ENCODE measurements around the gene SMIM14.
"Not testable (repeated sequence)": the region's sequence is repeated elsewhere in the genome, so short reads cannot be mapped to it uniquely, and the experiment has no call there.

Gene SMIM14

DNA sequence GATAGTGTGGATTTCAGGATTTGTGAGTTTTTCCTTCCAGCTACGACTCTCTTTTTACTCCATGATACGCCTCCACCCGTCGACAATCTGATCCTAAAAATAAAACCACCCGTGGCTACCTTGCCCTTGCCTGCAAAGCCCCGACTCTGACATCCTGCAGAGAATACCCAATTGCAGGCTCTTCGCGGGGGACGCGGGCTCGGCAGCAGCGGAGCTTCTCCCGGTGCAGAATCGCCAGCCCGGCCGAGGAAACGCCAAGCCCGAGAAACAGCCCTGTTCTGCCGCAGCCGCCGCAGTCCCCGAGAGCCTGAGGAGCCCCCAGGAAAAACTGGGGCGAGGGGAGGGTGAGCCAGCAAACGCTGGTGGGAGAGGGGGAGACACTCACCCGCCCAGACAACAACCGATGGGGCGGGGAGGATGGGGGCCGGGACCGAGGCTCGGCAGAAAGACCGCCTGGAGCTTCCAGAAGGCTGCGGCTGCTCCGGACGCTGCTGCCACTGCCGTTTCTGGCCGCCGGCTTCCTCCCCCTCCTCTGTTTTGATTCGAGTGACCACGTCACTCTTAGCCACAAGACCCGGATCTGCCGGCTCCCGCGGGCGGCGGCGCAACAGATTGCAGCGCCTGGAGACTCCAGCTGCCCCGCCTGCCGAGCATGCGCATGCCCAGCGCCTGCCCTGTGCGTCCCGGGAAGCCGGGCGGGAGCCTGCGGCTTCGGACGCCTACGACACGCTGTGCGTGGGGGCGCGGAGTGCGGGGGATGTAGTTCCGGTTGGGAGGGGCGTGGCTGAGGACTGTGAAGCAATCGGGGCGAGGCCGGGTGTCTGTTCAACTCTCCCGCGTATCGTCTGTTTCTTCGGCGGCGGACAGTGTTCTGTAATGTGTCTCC is at the start of gene SMIM14:
Gene SMIM14 (minus strand): TSS at position 512 of the 886 bp plus-strand sequence. CDS start 33,720 bp downstream, outside the sequence.
- DNase-seq, result peak; percentile 91

DNA sequence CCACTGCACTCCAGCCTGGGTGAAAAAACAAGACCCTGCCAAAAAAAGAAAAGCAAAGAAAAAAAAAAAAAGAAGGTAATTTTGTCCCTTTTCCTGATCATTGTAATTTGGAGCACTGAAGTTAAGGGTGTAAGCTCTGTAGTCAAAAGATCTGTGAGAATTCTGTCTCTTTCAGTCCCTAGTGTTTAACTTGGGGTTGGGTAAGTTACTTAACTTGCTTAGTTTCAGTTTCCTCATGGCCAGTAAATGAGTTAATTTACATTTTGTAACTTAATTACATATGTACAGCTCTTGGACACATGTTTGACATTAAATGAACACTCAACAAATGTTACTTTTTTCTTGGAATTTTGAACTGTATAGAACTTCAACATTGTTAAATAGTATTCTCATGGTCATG is 48.3 kb upstream of the SMIM14 start:
- DNase-seq, result no peak

DNA sequence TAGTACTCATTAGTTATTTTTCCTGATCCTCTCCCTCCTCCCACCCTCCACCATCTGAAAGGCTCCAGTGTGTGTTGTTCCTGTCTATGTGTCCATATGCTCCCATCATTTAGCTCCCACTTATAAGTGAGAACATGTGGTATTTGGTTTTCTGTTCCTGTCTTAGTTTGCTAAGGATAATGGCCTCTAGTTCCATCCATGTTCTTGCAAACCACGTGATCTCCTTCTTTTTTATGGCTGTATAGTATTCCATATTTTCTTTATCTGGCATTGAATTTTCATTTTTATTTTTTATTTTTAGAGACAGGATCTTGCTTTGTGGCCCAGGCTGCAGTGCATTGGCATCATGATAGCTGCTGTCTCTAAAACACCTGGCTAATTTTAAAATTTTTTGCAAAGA is 47.3 kb upstream of the SMIM14 start:
- no peak for DNase-seq

DNA sequence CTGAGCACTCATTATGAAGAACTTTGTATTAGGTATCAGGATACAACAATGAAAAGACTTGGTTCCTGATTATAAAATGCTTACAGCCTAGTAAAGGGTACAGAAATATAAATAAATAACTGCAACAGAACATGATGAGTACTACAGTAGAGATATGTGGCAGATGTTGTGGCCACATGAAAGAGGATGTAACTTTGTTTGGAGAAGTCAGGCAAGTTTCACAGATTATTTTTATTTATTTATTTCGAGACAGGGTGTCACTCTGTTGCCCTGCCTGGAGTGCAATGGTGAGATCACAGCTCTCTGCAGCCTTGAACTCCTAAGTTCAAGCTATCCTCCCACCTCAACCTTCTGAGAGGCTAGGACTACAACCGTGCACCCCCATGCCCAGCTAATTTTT is 43.5 kb upstream of the SMIM14 start:
- DNase-seq, result no peak

DNA sequence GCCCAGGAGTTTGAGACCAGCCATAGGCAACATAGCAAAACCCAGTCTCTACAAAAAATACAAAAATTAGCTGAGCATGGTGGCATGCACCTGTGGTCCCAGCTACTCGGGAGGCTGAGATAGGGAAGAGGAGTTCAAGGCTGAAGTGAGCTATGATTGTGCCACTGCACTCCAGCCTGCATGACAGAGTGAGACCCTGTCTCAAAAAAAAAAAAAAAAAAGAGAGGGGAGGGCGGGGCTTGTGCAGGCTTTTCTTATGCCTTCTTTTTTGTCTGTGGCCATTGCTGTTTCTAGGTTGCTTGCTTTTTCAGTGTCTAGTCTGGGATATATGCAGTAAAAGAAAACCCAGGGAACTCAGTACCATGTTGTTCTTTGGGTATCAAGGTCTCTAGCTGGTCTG is 42.3 kb upstream of the SMIM14 start:
- not testable (repeated sequence) for DNase-seq

DNA sequence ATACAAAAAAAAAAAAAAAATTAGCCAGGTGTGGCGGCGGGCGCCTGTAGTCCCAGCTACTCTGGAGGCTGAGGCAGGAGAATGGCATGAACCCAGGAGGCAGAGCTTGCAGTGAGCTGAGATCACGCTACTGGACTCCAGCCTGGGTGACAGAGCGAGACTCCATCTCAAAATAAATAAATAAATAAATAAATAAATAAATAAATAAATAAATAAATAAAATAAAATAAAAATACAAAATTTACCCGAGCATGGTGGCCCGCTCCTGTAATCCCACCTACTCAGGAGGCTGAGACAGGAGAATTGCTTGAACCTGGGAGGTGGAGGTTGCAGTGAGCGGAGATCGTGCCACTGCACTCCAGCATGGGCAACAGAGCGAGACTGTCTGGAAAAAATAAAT is 37.0 kb upstream of the SMIM14 start:
- not testable (repeated sequence) for DNase-seq

DNA sequence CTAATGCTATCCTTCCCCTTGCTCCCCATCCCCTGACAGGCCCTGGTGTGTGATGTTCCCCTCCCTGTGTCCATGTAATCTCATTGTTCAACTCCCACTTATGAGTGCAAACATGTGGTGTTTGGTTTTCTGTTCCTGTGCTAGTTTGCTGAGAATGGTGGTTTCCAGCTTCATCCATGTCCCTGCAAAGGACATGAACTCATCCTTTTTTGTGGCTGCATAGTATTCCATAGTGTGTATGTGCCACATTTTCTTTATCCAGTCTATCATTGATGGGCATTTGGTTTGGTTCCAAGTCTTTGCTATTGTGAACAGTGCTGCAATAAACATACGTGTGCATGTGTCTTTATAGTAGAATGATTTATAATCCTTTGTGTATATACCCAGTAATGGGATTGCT is 31.6 kb upstream of the SMIM14 start:
- not testable (repeated sequence) for DNase-seq

DNA sequence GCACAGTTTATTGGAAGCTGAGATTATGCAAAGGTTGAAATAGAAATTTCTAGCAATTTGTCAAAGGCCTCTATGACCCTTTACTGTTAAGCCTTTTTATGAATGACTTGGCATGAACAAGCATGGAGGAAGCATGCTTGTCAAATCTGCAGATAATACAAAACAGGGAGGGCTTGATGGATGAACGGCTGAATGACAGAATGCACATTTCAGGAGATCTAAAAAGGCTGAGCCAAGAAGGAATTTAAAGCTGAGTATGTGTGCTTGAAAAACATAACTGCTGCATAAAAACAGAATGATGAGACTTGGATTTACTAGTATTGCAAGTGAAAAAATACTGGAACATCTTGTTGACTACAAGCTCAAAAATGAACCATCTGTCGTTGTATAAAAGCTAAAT is 30.2 kb upstream of the SMIM14 start:
- DNase-seq, result no peak

DNA sequence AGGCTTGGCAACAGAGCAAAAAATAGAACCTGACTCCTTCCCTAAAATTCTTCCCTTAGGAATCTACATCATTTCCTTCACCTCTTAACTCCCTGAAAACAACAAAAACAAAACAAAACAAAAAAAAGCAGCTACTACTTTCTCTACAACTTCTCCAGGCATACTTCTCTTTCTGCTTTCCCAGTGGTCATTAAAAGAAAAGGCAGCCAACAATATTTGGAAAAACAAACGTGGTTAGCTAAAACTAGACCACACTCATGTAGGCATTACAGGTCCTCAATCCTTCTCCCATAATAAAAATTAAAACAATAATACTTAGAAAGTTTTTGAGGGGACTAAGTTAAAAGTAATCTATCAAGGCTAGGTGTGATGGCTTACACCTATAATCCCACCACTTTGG is 29.0 kb upstream of the SMIM14 start:
- no peak for DNase-seq

DNA sequence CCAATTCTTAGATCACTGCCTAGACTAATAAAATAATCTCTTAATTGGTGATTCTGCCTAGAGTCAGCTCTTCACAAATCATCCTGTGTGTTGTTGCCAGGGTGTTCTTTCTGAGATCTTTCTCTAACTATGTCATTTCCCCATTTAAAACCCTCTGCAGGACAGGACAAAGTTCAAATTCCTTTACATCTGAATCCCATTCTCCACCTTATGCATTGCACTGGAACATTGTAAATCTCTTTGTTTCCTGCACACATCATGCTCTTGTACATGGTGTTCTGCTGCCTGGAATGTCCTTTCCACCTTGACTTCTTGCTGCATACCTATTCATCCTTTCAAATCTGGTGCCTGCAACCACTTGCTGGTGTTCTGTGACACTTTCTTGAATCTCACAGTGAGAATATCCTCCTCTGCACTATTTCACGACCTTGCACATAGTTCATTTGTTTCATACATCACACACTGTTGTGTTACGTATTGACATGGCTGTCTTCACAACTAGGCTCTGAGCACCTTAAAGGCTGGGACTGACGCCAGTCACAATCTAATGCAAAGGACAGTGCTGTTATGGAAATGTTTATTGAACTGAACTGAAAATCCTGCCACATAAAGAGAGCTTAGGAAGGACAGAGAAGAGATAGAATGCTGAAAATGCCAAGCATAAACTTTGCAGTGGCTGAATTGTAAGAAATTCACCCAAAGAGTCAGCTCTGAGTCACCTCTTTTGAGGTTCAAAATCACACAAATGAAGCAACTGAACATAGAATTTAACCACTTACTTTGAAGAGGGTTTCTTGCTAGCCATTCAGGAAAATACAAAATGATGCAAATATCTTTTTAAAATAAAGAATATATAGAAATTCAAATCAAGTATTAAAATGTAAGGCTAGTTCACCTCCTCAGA is 26.4 kb upstream of the SMIM14 start:
- DNase-seq, result peak; percentile 36

DNA sequence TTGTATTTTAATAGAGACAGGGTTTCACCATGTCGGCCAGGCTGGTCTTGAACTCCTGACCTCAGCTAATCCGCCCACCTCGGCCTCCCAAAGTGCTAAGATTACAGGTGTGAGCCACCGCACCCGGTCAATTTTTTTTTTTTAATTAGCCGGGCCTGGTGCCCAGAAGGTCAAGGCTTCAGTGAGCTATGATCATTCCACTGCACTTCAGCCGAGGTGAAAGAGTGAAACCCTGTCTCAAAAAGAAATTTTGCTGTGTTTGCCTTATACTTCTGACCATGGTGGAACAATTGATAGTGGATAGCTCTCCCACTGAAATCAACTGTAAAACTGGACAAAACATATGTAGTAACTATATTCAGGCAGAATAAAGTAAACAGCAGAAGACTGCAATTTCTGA is 24.0 kb upstream of the SMIM14 start:
- no peak for DNase-seq

DNA sequence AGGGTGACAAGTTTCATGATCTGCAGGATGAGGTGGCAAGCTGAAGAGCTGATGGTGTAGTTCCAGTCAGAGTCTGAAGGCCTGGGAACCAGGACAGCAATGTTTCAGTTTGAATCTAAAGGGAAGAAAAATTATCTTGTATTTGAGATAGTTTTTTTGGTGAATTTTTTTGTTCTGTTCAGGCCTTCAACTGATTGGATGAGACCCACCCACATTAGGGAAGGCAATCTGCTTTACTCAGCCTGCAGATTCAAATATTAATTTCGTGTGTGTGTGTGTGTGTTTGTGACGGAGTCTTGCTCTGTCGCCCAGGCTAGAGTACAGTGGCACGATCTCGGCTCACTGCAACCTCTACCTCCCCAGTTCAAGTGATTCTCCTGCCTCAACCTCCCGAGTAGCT is 22.1 kb upstream of the SMIM14 start:
- DNase-seq, result no peak

DNA sequence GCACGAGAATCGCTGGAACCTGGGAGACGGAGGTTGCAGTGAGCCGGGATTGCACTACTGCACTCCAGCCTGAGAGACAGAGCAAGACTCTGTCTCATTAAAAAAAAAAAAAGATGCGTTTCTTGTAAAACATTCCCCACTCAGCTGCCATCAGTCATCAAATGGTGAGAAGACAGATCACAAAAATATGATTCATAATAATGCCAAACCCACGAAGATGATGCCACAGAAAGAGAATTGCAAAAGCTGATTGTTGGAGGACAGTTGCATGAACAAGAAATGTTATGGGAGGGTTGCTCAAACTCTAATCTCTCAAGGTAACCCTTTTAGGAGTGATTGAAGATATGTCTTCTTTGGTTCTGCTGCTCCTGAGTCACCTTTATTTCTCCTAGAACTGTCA is 21.4 kb upstream of the SMIM14 start:
- DNase-seq, result peak; percentile 15

DNA sequence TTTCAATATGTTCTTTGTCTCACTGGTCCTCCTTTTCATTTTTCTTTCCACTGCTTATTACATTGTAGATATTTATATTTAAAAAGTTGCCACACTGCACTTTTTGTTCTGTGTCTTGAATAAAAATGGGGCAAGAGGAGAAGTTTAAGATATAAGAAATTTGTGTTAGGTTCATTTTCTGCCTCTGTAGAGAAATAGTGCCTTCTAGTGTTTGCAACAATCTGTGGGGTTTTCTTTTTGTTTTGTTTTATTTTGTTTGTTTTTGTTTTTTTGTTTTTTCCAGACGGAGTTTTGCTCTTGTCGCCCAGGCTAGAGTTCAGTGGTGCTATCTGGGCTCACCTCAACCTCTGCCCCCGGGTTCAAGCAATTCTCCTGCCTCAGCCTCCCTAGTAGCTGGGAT is 20.1 kb upstream of the SMIM14 start:
- DNase-seq, result no peak

DNA sequence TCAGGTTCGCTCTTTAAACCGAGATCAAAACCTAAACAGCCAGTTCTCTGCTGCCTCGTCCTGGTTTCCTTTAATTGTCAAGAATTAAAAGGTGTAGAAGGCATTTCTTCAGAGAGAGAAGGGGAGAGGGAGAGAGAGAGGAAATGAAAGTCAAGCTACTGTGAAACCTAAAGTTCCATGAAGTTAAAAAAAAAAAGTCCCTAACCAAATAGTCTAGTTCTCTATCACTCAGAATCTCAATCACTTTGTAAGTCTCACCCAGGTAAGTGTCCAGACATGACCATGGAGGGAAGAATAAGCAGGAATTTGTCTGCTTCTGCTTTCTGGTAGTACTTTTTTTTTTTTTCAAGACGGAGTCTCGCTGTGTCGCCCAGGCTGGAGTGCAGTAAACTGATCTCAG is 18.8 kb upstream of the SMIM14 start:
- DNase-seq, result no peak

DNA sequence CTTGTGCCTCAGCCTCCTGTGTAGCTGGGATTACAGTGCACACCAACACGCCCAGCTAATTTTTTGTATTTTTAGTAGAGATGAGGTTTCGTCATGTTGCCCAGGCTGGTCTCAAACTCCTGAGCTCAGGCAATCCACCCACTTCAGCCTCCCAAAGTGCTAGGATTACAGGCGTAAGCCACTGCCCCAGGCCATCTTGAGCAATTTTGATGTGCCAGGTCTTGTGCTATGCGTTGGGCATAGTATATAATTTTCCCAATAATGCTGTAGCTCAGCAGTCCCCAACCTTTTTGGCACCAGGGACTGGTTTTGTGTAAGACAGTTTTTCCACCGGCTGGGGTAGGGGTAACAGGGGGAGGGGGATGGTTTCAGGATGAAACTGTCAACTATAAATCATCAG is 18.0 kb upstream of the SMIM14 start:
- DNase-seq, result not testable (repeated sequence)

DNA sequence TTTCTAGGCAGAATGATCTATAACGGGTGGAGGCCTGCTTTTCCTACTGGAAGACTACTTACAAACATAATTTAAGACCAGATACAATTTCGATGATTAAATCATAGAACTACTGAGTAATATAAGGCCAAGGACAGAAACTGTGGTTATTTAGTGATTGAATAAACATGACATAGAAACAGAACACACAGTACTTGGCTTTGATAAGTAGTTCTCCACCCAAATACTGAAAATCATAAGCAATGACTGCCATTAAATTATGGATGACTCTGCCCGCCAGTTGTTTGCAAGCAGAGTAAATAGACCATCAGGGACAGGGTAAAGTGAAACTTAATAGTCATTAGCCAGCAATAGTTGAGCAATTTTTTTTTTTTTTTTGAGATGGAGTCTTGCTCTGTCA is 17.2 kb upstream of the SMIM14 start:
- peak; percentile 25 for DNase-seq

DNA sequence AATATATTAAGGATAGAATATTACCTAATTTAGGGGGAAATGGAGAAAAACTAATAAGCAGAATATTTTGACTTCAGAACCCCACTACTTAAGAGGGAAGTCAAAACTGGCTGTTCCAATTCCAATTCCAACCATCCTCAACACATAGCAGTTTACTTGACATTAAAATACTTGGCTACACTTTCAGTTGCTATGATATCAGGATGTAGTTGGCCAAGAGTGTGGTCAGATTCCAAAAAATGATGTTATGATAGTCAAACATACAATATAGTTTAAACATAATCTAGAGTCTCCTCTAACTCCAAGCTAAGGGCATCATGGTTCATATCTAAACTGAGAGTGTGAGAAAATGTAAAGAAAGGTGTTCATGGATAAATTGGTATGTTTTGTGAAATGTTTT is 16.5 kb upstream of the SMIM14 start:
- DNase-seq, result no peak

DNA sequence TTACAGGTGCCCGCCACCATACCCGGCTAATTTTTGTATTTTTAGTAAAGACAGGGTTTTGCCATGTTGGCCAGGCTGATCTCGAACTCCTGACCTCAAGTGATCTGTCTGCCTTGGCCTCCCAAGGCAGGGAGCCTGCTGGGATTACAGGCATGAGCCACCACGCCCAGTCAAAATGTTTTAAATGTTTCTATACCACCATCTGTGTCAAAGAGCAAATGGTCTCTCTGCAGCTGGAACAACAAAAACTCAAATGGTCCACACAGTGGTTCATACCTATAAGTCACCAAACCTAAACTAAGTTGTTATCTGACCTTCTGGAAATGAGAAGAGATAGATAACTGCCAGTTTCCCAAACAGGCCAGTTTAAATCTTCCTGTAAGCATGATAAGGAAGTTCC is 12.9 kb upstream of the SMIM14 start:
- not testable (repeated sequence) for DNase-seq

DNA sequence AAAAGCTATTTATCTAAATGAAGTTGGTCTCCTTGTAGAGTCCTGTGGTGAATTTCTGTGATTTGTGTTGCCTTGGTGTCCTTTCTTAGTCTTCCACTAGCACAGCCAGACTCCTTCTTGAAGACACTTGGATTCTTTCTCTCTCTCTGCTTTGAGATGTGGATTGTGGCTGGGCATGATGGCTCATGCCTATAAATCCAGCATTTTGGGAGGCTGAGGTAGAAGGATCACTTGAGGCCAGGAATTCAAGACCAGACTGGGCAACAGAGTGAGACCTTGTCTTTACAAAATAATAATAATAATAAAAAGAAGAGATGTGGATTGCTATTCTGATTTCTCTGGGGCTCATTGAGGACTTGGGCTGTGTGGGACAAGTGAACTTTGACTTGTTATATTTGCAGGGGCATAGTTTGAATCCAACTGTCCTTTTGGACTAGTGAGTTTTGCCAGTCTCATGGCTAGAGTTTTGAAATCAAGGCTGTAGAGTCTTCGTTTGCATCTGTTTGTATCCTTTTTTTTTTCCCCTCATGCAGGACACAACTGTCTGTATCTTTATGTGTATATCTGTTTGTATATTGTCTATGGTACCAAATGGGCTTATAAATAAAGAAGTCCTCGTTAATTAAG is 11.1 kb upstream of the SMIM14 start:
- DNase-seq, result no peak

DNA sequence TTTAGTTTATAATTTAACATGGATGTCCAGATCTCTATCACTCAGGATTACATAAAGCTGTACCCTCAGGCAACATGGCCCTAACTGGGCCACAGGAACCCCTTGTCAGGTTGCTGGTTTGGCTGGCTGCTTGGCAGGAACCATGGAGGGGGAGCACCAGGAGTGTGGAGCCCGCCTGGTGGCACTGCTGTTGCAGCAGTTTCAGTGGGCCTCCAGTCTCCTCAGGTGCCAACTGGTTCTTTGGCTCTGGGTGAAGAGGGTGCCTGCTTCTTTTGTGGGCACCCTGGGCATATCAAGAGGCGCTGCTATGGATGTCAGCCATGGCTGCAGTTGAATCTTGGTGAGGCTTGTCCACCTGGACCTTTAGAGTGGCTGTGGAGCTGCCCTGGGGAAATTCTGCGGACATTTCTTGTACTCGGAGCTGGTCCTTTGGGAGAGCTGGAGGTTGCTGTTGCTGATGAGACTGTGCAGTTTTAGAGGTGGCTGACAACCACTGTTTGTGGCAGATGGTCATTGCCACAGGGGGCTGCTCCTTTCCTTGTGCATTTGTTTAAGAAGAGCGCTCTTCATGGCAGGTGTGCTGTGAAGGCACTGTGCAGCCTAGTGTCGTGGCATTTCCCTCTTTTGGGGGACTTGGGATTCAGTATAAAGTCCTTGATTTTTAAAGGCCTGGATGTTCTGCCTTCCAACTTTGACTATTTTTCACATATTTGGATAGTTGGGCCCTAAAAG is 10.3 kb upstream of the SMIM14 start:
- DNase-seq, result no peak

DNA sequence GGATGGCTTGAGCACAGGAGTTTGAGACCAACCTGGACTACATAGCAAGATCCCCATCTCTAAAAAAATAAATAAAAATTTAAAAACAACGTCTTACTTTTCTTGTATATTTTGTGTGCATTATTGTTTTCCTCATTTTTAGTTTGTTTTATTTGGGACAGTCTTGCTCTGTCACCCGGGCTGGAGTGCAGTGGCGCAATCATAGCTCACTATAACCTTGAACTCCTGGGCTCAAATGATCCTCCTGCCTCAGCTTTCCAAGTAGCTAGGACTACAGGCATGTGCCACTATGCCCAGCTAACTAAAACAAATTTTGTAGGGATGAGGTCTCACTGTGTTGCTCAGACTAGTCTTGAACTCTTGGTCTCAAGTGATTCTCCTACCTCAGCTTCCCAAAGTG is 9.5 kb upstream of the SMIM14 start:
- no peak for DNase-seq

Measured in HCEC 1CT (cell line).